Esophagus squamous epithelium (tissue), 5 donors: Measurements from ENCODE around the gene EVL. TPM values are rescaled to one million over a fixed set of nuclear protein-coding genes. Genes with fewer than 3 reads are reported as not detected.

Experiments
- DNase-seq: peaks from one replicate; lab custom pipeline; 2025; lab: John Stamatoyannopoulos, UW
- H3K27ac ChIP-seq, 4 donors: fragments of 200-600 bp; sonication (generic); one replicate each; pipeline ENCODE4 v1.5.1; 2016 to 2019; ENCODE audit warnings: mild to moderate bottlenecking in 1 of 4
- H3K27me3 ChIP-seq, 4 donors: fragments of 200-600 bp; sonication (generic); 1 replicate in 3 of 4; 2 replicates in 1 of 4; pipeline versions ENCODE4 v1.5.1 to v1.6.0; 2017 to 2021; ENCODE audit warnings: antibody characterized with exemption in 1 of 4
- H3K36me3 ChIP-seq, 3 donors: fragments of 200-600 bp; sonication (generic); one replicate each; pipeline ENCODE4 v1.5.1; 2016 to 2019
- H3K4me1 ChIP-seq, 3 donors: fragments of 200-600 bp; sonication (generic); one replicate each; pipeline ENCODE4 v1.5.1; 2017 to 2019
- H3K4me3 ChIP-seq, 4 donors: fragments of 200-600 bp; sonication (generic); 1 replicate in 3 of 4; 2 replicates in 1 of 4; pipeline ENCODE4 v1.5.1; 2016 to 2019; ENCODE audit warnings: mild to moderate bottlenecking in 2 of 4, moderate library complexity in 1 of 4
- H3K9me3 ChIP-seq, 3 donors: fragments of 200-600 bp; sonication (generic); one replicate each; pipeline ENCODE4 v1.5.1; 2016 to 2019
- CTCF ChIP-seq, 6 experiments: fragments of 450-650 bp in 4 of 6; fragments of 200-600 bp in 2 of 6; sonication (generic) in 2 of 6; IDR thresholded peaks; one replicate each; pipeline ENCODE4 v1.5.1; 2016 to 2019; ENCODE audit warnings: antibody characterized with exemption in 6 of 6, mild to moderate bottlenecking in 4 of 6, moderate library complexity in 4 of 6
- POLR2A ChIP-seq, 4 donors: fragments of 450-650 bp; IDR thresholded peaks; one replicate each; pipeline ENCODE4 v1.6.1; 2017; ENCODE audit warnings: antibody characterized with exemption in 4 of 4, mild to moderate bottlenecking in 4 of 4, moderate library complexity in 3 of 4
- WGBS, 2 donors: methylation state at CpG; one replicate each; pipeline ENCODE4 v1.1.5; 2018; 5-methylcytosine and 5-hydroxymethylcytosine counted together
- intact Hi-C: fragments of 100-400 bp; cut with DNase I; formaldehyde crosslinking; loops from one replicate; pipeline ENCODE4 v1.15.0; 2022
- total RNA-seq, 4 donors: library from RNA; depleted of rRNA; stranded (reverse); fragments of >200 nt; gene quantifications; one replicate each; pipeline ENCODE4 v1.1.0, GENCODE V29; 2016
- donor health status: DM: yes; HTN: yes; CAD: no.

EVL gene
- total RNA-seq, 4 donors from 2014 or later, result 20.0 to 61.2 (median 25.8) TPM

- no peak for DNase-seq
- H3K27ac ChIP-seq, result peak within 1 kb of the TSS; percentile 41 to 88 (median 76)
- 0% methylated on average over 4 of the region's 94 CpGs; no CpG with 5 or more reads in 1 of the 2 donors for WGBS, 2 donors
Observed at GRCh38 chr14:100159094-100159864, 94.1 kb downstream of the EVL start, which contains the start of gene DEGS2. DEGS2 (minus strand) TSS chr14:100159645; CDS start chr14:100159587, 58 bp downstream.

GRCh38 chr14:100159865-100160533, 94.8 kb downstream of the EVL start:
- peaks cover 0 to 48% (median 5%) of the 10 kb centered on the region in 4 donors for H3K27me3 ChIP-seq
- WGBS, 2 donors, result 20 to 77% methylated on average over 2 to 10 of the region's 39 CpGs

More at GRCh38 chr14:100159094-100159864, 94.1 kb downstream of the EVL start, which contains the start of gene DEGS2:
- H3K36me3 ChIP-seq, result no peaks in the 10 kb centered on the region
- H3K4me3 ChIP-seq, result peak within 1 kb of the TSS; percentile 46 to 66 (median 60)
- TF ChIP-seq POLR2A (IDR thresholded peaks at IDR 0.05), result peak in 1 of 4 donors; percentile 30
- TF ChIP-seq CTCF (IDR thresholded peaks at IDR 0.05), result no peak
- peaks cover 0 to 9% (median 7%) of the 10 kb centered on the region in 3 donors for H3K9me3 ChIP-seq
- peaks cover 0 to 48% (median 5%) of the 10 kb centered on the region in 4 donors for H3K27me3 ChIP-seq
- peaks cover 19 to 67% (median 25%) of the 10 kb centered on the region in 3 donors for H3K4me1 ChIP-seq
- intact Hi-C loops, result no loop called here

GRCh38 chr14:100160534-100160916, 95.3 kb downstream of the EVL start:
- Histone ChIP-seq H3K4me3 (no peak overlapping the region), H3K4me1 (peaks cover 23 to 73% (median 27%) of the 10 kb centered on the region in 3 donors), H3K36me3 (no peaks in the 10 kb centered on the region), H3K9me3 (no peaks in the 10 kb centered on the region), H3K27me3 (peaks cover 0 to 48% (median 5%) of the 10 kb centered on the region in 4 donors), H3K27ac (peak overlapping the region in 2 of 4 donors; percentile 3 to 88)
- WGBS, 2 donors, result 100% methylated on average over 1 of the region's 7 CpGs; no CpG with 5 or more reads in 1 of the 2 donors
- DNase-seq, result no peak
- TF ChIP-seq CTCF (IDR thresholded peaks at IDR 0.05) (no peak), POLR2A (IDR thresholded peaks at IDR 0.05) (no peak)
- intact Hi-C loops, result no loop called here

More at GRCh38 chr14:100159865-100160533, 94.8 kb downstream of the EVL start:
- Histone ChIP-seq H3K9me3 (peaks cover 0 to 2% (median 0%) of the 10 kb centered on the region in 3 donors), H3K27ac (peak overlapping the region; percentile 22 to 88 (median 64)), H3K36me3 (no peaks in the 10 kb centered on the region), H3K4me3 (peak overlapping the region; percentile 46 to 66 (median 60)), H3K4me1 (peaks cover 19 to 72% (median 25%) of the 10 kb centered on the region in 3 donors)
- intact Hi-C loops, result no loop called here
- TF ChIP-seq CTCF (IDR thresholded peaks at IDR 0.05), result no peak
- TF ChIP-seq POLR2A (IDR thresholded peaks at IDR 0.05), result peak in 1 of 4 donors; percentile 2
- DNase-seq, result no peak

GRCh38 chr14:100165376-100165775, 100.2 kb downstream of the EVL start:
- Histone ChIP-seq H3K27me3 (peaks cover 0 to 21% (median 0%) of the 10 kb centered on the region in 4 donors), H3K4me1 (peaks cover 4 to 41% (median 17%) of the 10 kb centered on the region in 3 donors), H3K27ac (peak overlapping the region in 3 of 4 donors; percentile 51 to 58 (median 53)), H3K4me3 (peak overlapping the region in 3 of 4 donors; percentile 14 to 44 (median 40)), H3K9me3 (no peaks in the 10 kb centered on the region), H3K36me3 (no peaks in the 10 kb centered on the region)
- no peak for DNase-seq
- intact Hi-C loops, result no loop called here
- 33 to 55% methylated on average over 15 to 16 of the region's 27 CpGs for WGBS, 2 donors
- peak in 4 of 6 experiments; percentile 17 to 54 (median 40) for TF ChIP-seq CTCF (IDR thresholded peaks at IDR 0.05)
- TF ChIP-seq POLR2A (IDR thresholded peaks at IDR 0.05), result no peak
